OCI-LY1 (cell line): ENCODE measurements around the gene WFDC5.

Source experiments
- H2AFZ ChIP-seq: fragments of 200-600 bp; sonication (generic), shearing (Covaris generic); 2 replicates; pipeline ENCODE4 v1.6.0; 2014; ENCODE audit warnings: antibody characterized with exemption, mild to moderate bottlenecking, low read length
- H3F3A ChIP-seq: fragments of 200-600 bp; sonication (generic), shearing (Covaris generic); 2 replicates; pipeline ENCODE4 v1.6.0; 2014; ENCODE audit warnings: mild to moderate bottlenecking, antibody characterized with exemption, low read length, moderate library complexity; ENCODE audit not compliant: insufficient read depth
- H3K27ac ChIP-seq: fragments of 200-600 bp; sonication (generic); 2 replicates; pipeline ENCODE4 v1.5.1; 2014; ENCODE audit warnings: low read length, mixed run types, mild to moderate bottlenecking, low read depth; ENCODE audit not compliant: poor library complexity, severe bottlenecking
- H3K27me3 ChIP-seq: fragments of 200-600 bp; sonication (generic); 2 replicates; pipeline ENCODE4 v1.6.0; 2014; ENCODE audit warnings: antibody characterized with exemption, mild to moderate bottlenecking, low read length, moderate library complexity; ENCODE audit not compliant: insufficient read depth
- H3K36me3 ChIP-seq: fragments of 200-600 bp; sonication (generic); 2 replicates; pipeline ENCODE4 v1.6.1; 2014; ENCODE audit warnings: mild to moderate bottlenecking, antibody characterized with exemption, low read length, moderate library complexity, mixed read lengths; ENCODE audit not compliant: insufficient read depth
- H3K4me1 ChIP-seq: fragments of 200-600 bp; sonication (generic); 2 replicates; pipeline ENCODE4 v1.5.1; 2014; ENCODE audit warnings: mild to moderate bottlenecking, low read length, moderate library complexity; ENCODE audit not compliant: insufficient read depth, severe bottlenecking
- H3K4me2 ChIP-seq: fragments of 200-600 bp; sonication (generic), shearing (Covaris generic); 2 replicates; pipeline ENCODE4 v1.6.1; 2014; ENCODE audit warnings: low read length
- H3K4me3 ChIP-seq: fragments of 200-600 bp; sonication (generic); 2 replicates; pipeline ENCODE4 v1.5.1; 2014; ENCODE audit warnings: low read length, low read depth, mild to moderate bottlenecking, mixed read lengths; ENCODE audit not compliant: poor library complexity, severe bottlenecking
- H3K79me2 ChIP-seq: fragments of 200-600 bp; shearing (Covaris generic); 2 replicates; pipeline ENCODE4 v1.6.1; 2016; ENCODE audit warnings: mixed run types, low read length, mixed read lengths; ENCODE audit not compliant: insufficient read depth
- H3K9ac ChIP-seq: fragments of 200-600 bp; sonication (generic), shearing (Covaris generic); 2 replicates; pipeline ENCODE4 v1.6.1; 2014; ENCODE audit warnings: mild to moderate bottlenecking, low read length, mixed read lengths
- H3K9me2 ChIP-seq: fragments of 200-600 bp; sonication (generic), shearing (Covaris generic); 2 replicates; pipeline ENCODE4 v1.6.1; 2014; ENCODE audit warnings: low read depth, mild to moderate bottlenecking, low read length, mixed read lengths
- H3K9me3 ChIP-seq: fragments of 200-600 bp; shearing (Covaris generic); 2 replicates; pipeline ENCODE4 v1.6.1; 2014; ENCODE audit warnings: low read length, mixed read lengths
- H4K20me1 ChIP-seq: fragments of 200-600 bp; sonication (generic), shearing (Covaris generic); 2 replicates; pipeline ENCODE4 v1.6.0; 2016; ENCODE audit warnings: mild to moderate bottlenecking, low read length; ENCODE audit not compliant: insufficient read depth
- CTCF ChIP-seq: fragments of 200-600 bp; sonication (generic), shearing (Covaris generic); IDR thresholded peaks from 2 replicates; pipeline ENCODE4 v1.5.1; 2017; ENCODE audit warnings: mild to moderate bottlenecking, antibody characterized with exemption, low read length, moderate library complexity, mixed read lengths
- EZH2 ChIP-seq: fragments of 200-600 bp; sonication (generic), shearing (Covaris generic); IDR thresholded peaks from 2 replicates; pipeline ENCODE4 v1.8.0; 2017; ENCODE audit warnings: borderline replicate concordance, mixed run types, mild to moderate bottlenecking, antibody characterized with exemption, low read length, moderate library complexity, mixed read lengths

WFDC5 gene

DNA sequence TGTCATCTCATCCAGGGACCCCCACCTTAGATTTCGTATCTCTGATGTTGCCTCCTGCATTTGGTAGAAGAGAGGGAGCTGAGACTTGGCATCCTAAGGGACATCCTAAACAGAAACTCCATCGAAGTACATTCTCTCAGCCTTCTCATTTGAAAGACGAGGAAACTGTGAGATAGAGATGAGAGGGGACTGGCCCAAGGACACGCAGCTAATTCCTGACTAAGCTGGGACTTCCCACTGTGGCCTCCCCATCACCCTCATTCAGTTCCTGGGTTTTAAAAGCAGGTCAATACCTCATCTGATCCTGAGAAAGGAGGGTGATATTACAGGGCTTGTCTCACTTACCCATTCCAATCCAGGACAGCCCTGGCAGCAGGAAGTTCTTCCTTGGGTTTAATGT, 855 bp upstream of the WFDC5 start:
- Histone ChIP-seq H3K36me3 (no peaks in the 10 kb centered on the region), H3K27ac (no peak overlapping the region), H3K79me2 (no peaks in the 10 kb centered on the region), H3K4me1 (no peaks in the 10 kb centered on the region), H3K4me3 (no peak overlapping the region), H3K9me2 (no peaks in the 10 kb centered on the region), H3K9me3 (no peaks in the 10 kb centered on the region), H3K9ac (no peak overlapping the region), H3F3A (no peaks in the 10 kb centered on the region), H4K20me1 (no peaks in the 10 kb centered on the region), H3K4me2 (no peak overlapping the region), H2AFZ (no peak overlapping the region), H3K27me3 (no peaks in the 10 kb centered on the region)
- TF ChIP-seq EZH2 (no peak), CTCF (no peak)

DNA sequence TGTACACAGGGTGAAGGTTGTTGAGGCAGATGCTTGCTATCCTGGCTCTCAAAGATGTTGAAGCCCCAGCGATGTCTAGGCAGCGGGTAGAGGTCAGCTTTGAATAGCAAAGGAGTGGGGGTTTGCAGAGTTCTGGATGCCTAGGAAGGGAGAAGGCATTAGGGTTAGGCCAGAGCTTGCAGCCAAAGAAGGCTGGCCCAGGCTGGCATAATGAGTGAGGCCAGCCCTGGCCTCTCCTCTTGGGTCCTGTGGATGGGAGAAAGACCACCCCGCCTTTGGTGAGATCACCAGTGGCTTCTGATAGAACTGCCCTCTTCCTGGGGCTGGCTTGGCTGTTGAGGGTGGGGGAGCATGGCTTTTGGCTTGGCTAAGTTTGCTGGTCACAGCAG, 406 bp upstream of the WFDC5 start:
- Histone ChIP-seq H3K36me3 (no peaks in the 10 kb centered on the region), H4K20me1 (no peaks in the 10 kb centered on the region), H3K27me3 (no peaks in the 10 kb centered on the region), H3K27ac (no peak overlapping the region), H3K79me2 (no peaks in the 10 kb centered on the region), H3K9me3 (no peaks in the 10 kb centered on the region), H3K4me1 (no peaks in the 10 kb centered on the region), H3F3A (no peaks in the 10 kb centered on the region), H2AFZ (no peak overlapping the region), H3K4me3 (no peak overlapping the region), H3K9ac (no peak overlapping the region), H3K4me2 (no peak overlapping the region), H3K9me2 (no peaks in the 10 kb centered on the region)
- TF ChIP-seq EZH2 (no peak), CTCF (no peak)

DNA sequence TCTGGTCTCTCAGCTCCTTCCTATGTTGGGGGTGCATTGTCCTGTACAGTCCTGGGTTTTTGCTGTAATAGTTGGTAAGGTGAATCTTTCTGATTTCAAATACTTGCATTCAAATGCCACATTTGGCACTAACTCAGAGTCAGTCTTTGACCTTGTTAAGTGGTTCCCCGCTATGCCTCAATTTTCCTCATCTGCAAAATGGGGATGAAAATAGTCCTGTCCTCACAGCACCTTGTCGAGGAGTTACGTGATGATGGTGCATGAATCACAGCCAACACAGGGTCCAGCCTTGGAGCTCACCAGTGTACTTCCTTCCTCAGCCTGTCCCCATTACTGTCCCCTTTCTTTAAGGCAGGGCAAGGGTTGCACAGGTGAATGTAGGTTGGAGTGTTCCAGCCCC, 1.1 kb downstream of the WFDC5 start:
- Histone ChIP-seq H3K4me1 (no peaks in the 10 kb centered on the region), H3K9me3 (no peaks in the 10 kb centered on the region), H4K20me1 (no peaks in the 10 kb centered on the region), H3K4me3 (no peak overlapping the region), H3K79me2 (no peaks in the 10 kb centered on the region), H2AFZ (no peak overlapping the region), H3K4me2 (no peak overlapping the region), H3K36me3 (no peaks in the 10 kb centered on the region), H3K27ac (no peak overlapping the region), H3K27me3 (no peaks in the 10 kb centered on the region), H3F3A (no peaks in the 10 kb centered on the region), H3K9me2 (no peaks in the 10 kb centered on the region), H3K9ac (no peak overlapping the region)
- TF ChIP-seq CTCF (no peak), EZH2 (no peak)
